Fibroblast of mammary gland (primary cell): ENCODE results near the gene KRTAP5-4.
"Not testable (repeated sequence)": the region's sequence is repeated elsewhere in the genome, so short reads cannot be mapped to it uniquely, and the experiment has no call there.

Experiments used
- DNase-seq: peaks from one replicate; pipeline ENCODE4 v3.0.0-alpha.2; 2010; ENCODE audit warnings: low read depth
- H3K4me3 ChIP-seq: 2 replicates; pipeline ENCODE4 v1.5.1; 2011; ENCODE audit warnings: low read depth, mild to moderate bottlenecking, low read length, moderate library complexity; ENCODE audit not compliant: control insufficient read depth
- TF ChIP-seq, protein P1 (sequence below): conservative IDR thresholded peaks from 2 replicates; pipeline ENCODE4 v1.5.1; 2011; ENCODE audit warnings: low read depth, low read length, inconsistent platforms; ENCODE audit not compliant: control insufficient read depth, insufficient read depth

Gene KRTAP5-4

DNA sequence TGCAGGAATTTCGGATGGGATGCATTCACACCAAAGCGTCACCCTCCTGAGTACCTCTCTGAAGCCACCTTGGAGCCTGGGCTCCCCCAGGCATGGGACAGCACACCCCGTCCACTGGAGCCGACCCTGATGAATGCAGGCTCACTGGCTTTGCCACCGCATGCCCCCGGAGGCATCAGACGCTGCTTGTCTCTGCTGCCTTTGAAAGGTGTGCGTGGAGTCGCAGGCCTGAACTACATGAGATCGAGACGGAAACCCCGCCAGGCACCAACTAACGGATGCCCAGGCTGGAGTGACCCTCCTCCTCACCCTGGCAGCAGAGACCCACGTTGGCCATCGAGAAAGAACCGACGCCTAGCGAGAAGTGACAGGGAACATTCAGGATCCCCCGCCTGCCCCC lies 30.1 kb upstream of the KRTAP5-4 start:
- H3K4me3 ChIP-seq, result no peak overlapping the region
- TF ChIP-seq, protein P1, sequence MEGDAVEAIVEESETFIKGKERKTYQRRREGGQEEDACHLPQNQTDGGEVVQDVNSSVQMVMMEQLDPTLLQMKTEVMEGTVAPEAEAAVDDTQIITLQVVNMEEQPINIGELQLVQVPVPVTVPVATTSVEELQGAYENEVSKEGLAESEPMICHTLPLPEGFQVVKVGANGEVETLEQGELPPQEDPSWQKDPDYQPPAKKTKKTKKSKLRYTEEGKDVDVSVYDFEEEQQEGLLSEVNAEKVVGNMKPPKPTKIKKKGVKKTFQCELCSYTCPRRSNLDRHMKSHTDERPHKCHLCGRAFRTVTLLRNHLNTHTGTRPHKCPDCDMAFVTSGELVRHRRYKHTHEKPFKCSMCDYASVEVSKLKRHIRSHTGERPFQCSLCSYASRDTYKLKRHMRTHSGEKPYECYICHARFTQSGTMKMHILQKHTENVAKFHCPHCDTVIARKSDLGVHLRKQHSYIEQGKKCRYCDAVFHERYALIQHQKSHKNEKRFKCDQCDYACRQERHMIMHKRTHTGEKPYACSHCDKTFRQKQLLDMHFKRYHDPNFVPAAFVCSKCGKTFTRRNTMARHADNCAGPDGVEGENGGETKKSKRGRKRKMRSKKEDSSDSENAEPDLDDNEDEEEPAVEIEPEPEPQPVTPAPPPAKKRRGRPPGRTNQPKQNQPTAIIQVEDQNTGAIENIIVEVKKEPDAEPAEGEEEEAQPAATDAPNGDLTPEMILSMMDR, result no peak
- DNase-seq, result no peak

DNA sequence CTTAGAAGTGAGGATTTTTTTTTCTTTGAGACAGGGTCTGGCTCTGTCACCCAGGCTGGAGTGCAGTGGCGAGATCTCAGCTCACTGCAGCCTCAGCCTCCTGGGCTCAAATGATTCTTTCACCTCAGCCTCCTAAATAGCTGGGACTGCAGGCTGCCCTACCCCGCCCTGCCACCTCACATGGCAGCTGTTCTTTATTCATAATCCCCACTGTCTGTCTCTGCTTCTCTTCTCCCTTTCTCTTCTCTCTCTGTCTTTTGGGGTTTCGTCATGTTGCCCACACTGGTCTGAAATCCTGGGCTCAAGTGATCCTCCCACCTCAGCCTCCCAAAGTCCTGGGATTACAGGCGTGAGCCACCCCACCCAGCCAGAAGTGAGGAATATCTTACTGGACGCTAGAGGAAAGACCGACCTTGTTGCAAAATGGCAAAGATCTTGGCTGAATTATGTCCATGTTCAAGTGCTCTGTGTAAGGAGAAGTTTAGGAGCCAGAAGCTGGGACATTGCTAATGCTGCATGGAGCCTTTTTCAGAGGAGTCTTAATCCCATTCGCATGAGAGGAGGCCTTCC lies 29.6 kb upstream of the KRTAP5-4 start:
- DNase-seq, result no peak
- TF ChIP-seq, protein P1, result no peak
- no peak overlapping the region for H3K4me3 ChIP-seq

DNA sequence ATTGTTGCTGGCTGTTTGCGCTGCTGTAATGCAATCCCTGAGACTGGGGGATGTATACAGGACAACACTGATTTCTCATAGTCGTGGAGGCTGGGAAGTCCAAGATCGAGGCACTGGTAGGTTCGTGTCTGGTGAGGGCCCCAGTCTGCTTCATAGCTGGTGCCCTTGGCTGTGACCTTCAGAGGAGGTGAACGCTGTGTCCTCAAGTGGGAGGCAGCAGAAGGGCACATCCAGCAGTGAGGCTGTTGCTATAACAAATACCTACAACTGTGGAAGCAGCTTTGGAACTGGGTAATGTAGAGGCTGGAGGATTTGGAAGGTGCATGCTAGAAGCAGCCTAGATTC lies 29.0 kb upstream of the KRTAP5-4 start:
- H3K4me3 ChIP-seq, result no peak overlapping the region
- TF ChIP-seq, protein P1, result no peak
- no peak for DNase-seq

DNA sequence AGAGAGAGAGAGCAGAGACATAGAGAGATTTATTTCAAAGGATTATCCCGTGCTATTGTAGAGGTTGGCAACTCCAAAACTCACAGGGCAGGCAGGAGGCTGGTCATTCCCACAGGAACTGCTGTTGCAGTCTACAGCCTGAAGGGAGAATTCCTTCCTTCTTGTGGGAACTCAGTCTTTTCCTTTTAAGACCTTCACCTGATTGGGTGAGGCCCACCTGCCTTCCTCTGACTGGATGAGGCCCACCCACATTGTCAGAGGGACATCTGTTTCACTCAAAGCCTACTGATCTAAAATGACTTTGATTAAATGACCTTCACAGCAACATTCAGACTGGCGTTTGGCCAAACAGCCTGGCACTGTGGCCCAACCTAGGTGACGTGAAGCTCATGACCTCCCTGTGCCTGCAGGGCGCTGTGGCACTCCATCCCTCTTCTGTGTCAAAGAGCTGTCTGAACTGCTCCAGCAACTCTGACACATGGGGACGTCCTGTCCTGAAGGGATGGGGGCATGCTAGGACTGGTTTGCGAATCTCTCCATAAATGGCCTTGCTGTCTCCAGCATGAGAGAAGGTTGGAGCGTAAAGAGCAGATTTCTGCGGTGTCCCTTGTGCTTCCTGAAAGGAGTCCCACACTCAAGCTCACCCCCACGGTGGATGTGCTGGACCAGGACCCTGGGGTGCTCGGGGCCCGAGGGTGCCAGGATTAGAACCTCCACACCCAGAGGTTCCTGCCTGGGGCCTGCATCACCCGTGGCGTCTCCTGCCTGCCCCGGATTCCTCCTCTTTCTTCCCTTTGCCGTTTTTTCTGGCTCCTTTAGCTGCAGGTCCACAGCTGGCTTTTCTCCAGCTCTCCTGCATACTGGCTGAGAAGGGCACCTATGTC lies 28.3 kb upstream of the KRTAP5-4 start:
- TF ChIP-seq, protein P1, result no peak
- no peak for DNase-seq
- H3K4me3 ChIP-seq, result no peak overlapping the region

DNA sequence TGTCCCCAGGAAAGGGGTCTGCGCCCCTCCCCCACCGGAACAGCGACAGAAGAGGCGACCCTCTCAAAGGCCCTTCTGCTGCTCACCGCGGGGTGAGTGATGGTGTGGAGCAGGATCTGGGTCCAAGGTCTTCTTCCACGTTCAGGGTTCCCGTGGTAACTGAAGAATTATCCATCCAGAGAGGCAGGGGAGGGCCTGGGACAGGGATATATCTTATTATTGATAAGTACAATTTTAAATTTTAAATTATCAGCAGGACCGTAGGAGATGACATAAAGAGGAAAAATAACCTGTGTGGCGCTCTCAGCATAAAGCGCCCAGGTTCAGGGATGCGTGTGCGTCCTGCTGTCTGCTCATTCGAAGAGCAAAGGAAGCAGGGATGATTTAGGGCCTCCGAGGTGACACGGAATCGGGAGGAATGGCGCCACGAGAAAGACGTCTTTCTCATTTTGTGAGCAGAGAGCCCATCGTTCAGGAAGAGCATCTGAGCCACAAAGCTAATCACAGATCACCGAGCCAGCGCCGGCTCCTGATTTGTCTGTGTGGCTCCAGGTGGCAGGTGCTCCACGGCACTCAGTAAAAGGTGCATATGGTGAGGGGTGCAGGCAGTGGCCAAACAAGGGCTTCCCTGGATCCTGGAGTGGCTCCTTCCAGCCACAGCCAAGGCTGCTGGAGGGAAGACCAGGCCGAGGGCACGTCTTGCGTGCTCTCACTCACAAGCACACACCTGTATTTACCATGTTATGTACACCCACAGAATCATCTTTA lies 26.9 kb upstream of the KRTAP5-4 start:
- TF ChIP-seq, protein P1, result no peak
- no peak overlapping the region for H3K4me3 ChIP-seq
- no peak for DNase-seq

DNA sequence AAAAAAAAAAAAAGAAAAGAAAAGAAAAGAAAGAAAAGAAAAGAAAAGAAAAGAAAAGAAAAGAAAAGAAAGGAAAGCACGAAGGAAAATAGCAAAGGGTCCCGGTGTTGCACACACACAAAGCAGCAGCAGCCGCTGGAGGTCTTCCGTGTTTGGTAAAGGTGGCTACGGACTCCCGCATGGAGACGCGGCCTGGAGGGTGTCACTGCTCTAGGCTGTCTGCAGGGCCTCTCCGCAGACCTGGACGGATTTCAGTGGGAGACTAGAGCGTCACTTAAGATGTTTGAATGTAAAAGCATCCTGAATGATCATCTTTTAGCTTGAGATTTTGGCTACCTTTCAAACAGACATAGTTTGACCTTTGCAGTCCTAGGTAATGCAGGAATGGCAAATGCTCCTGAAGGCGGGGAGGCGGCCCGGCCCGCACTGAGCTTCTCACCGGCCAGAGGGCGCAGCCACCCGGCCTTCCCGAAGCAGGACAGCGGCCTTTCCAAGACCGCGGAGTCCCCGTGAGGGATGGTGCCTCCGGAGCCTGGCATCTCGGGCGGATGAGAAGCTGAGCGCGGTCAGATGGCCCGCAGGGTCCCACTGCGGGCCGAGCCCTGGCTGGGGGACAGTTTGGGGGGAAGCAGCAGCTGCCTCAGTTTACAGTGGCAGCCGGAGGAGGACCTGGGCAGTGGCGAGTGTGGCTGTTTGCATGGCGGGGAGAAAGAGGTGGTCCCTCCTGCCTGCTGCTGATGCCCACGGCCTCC lies 26.1 kb upstream of the KRTAP5-4 start:
- TF ChIP-seq, protein P1, result no peak
- DNase-seq, result no peak

DNA sequence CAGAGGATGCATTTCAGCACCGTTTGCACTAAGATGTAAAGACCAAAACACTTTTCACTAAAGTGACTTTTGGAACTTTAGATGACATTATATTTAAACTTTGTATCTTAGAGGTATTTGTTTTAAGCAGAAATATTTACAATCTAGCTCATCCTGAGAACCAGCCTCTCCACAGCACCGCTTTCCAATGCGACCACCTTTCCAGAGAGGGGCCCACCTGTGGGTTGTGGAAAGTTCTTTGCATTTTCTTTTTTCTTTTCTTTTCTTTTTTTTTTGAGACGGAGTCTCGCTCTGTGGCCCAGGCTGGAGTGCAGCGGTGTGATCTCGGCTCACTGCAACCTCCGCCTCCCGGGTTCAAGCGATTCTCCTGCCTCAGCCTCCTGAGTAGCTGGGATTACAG lies 24.6 kb upstream of the KRTAP5-4 start:
- not testable (repeated sequence) for DNase-seq, H3K4me3 ChIP-seq

More for the DNA sequence above, 26.1 kb upstream of the KRTAP5-4 start:
- H3K4me3 ChIP-seq, result no peak overlapping the region
